Activated CD8-positive, alpha-beta memory T cell treated with anti-CD3 and anti-CD28 coated beads, Interleukin-2, amount 50 U/mL, for 4 hours (primary cell): ENCODE results near the gene NDUFS6.

ENCODE experiments used
- DNase-seq: peaks from one replicate; pipeline ENCODE4 v3.0.0-alpha.2; 2020

The NDUFS6 gene

DNA sequence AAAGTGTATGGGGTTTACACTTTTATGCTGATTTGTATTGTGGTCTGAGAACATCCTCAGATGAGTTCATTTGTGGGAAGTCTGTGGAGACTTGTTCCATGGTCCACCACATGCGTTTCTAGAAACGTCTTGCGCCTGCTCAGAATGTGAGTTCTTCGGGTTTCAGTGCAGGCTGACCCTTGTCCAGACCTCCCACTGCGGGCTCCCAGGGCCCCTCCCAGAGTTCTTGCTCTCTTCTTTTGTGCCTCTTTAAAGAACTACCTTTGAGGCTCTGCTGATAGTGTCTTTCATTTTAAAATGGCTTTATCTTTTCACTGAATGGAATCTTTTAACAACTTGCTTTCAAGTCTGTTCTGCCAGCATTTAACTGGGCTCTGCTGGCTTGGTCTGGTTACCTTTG is 17.6 kb downstream of the NDUFS6 start:
- no peak for DNase-seq

DNA sequence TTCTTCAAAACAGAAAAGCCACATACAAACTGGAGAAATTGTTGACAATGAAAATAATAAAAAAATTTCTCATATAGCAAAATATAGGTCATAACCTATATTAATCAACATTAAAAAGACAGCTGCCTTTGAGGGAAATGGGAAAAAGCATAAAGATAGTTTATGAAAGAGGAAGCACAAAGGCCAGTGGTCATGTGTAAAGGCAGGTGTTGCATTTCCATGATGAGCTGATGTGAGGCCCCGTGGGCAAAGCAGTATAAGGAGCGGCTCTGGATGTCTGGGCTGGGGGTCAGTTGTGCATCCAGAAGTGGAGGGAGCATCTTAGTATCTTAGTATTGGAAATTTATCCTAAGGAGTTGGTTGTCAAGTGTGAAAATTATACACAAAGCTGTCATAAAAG is 18.3 kb downstream of the NDUFS6 start:
- DNase-seq: no peak

DNA sequence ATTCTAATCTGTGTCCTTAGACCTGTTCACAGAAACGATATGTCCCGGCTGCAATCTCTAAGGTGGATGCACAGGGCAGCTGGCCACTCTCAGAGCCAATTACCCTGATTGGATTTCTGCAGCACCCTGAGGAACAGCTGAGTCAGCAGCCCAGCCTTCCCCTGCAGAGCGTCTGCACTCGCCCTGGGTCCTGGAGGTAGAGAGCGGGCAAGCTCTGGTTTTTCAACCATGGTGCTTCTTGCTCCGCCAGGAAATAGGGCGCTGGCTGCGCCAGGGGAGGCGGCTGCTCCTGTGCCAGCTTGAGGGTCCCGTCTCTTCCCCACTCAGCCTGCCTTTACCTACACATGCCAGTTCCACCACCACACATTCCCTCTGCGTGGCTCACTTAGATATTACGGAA is 19.2 kb downstream of the NDUFS6 start:
- no peak for DNase-seq

DNA sequence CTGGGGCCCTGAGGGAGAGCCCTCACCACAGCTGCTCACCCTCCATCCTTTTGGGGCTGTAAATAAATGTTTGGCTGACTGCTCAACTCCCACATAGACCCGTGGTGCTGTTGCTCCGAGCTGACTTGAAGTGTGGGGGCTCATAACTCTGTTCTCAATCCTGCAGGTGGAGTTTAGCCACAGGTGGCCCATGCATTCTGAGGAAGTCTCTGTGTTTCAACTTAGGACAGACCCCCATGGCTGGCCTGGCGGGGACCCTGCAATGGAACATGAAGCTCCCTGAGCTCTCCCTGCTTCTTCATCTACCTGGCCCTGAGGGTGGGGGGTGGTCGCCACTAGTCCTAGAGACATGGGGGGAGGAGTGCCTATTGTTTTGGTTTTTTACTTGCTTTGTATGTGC is 19.7 kb downstream of the NDUFS6 start:
- DNase-seq: no peak

DNA sequence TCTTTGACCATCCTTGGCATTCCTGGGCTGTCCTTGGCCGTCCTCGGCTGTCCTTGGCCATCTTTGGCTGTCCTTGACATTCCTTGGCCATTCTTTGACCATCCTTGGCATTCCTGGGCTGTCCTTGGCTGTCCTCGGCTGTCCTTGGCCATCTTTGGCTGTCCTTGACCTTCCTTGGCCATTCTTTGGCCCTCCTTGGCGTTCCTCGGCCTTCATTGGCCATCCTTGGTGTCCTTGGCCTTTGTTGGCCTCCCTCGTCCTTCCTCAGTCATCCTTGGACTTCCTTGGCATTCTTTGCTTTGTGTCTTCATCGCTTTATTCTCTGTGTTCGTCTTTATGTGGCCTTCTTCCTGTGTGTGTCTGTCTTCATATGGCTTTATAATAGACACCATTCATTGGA is 20.7 kb downstream of the NDUFS6 start:
- no peak for DNase-seq

DNA sequence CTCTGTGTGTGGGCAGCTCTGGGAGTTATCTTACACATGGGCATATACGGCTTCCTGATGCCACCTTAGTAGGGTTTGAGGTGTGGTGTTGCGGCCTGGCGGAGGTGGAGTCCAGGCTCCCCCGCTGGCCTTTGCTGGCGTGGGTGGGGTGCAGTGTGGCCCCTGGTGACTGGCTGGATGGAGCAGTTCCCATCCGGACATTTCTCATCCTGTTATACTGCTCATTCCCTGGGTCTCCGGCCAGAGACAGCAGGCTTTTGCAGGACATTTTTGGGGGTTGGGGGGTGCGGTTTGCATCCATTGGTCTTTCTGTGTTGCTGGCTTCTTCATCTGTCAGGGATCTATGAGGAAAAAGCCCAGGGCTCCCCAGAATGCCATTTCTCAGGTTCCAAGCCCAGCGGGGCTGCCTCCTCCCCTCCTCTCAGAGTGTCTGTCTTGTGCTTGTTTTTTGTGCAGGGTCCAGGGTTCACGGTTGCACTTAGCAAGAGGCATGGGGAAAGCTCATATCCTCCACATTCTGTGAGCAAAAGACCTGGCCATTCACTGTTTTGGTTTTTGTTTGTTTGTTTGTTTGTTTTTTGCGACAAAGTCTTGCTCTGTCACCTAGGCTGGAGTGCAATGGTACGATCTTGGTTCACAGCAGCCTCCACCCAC is 22.3 kb downstream of the NDUFS6 start:
- DNase-seq: no peak

DNA sequence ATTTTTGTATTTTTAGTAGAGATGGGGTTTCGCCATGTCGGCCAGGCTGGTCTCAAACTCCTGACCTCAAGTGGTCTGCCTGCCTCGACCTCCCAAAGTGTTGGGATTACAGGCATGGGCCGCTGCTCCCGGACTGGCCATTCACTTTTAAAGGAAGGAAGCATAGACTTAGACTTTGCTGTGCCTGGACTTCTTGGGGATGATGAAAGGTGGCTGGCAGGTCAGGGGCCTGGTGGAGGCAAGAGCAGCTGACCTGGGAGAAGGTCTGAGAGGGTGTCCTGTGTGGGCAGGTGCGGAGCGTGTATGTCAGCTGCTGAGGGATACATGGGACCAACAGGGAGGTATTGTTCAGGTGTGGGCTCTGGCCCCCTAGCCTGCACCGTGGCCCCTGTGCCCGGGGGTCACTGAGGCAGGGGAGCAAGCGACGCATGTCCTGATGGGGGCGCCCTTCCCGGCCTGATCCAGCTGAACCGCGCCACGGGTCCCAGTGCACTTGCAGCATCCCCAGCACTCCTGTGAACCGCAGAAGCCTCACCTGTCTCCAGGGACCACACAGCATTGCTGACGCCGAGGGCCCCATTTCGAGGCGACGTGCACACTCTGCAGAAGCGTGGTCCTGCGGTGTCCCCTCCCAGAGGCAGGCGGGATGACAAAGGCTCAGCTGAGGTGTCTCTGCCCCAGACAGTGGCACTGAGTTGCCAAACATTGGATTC is 23.1 kb downstream of the NDUFS6 start:
- DNase-seq: no peak

DNA sequence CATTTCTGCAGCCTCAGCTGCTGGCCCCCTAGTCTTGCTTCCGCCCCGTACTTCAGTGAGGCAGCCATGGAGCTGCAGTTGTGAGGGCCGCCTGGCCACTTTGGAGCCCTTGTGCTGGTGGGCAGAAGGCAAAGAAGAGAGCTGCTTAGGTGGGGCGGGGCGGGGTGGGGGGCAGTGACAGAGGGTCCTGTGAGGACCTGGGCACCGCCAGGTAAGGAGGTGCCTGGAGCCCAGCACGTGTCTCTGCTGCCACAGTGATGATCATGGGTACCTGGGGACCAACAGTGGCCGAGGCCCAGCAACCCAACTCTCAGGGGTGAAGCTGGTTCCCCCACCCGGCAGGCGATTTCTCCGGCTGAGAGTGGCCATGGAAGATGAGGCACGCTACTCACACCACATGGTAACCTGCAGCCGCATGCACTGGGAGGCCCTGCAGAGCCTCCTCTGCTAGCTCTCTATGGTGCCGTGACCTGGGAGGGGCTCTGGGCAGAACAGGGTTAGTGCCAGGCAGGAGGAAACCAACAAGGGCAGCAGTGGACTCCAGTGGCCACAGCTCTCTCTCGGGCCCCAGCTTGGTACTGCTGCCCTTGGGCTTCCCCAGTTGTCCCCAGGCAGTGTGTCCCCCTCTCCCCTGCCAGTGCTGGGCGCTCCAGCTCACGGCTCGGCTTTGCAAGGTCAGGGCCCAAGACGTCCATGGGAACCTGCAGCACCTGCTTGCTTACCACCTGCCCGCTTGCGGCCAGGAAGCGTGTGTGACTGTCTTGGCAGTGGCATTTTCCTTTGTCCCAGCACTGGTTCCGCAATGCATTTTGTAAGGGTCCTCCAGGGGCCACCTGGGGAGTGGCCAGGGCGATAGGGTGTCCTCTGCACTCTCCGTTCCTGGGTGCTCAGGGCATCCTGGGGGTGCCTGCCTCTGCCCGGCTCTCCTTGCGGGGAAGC is 24.0 kb downstream of the NDUFS6 start:
- DNase-seq: no peak

DNA sequence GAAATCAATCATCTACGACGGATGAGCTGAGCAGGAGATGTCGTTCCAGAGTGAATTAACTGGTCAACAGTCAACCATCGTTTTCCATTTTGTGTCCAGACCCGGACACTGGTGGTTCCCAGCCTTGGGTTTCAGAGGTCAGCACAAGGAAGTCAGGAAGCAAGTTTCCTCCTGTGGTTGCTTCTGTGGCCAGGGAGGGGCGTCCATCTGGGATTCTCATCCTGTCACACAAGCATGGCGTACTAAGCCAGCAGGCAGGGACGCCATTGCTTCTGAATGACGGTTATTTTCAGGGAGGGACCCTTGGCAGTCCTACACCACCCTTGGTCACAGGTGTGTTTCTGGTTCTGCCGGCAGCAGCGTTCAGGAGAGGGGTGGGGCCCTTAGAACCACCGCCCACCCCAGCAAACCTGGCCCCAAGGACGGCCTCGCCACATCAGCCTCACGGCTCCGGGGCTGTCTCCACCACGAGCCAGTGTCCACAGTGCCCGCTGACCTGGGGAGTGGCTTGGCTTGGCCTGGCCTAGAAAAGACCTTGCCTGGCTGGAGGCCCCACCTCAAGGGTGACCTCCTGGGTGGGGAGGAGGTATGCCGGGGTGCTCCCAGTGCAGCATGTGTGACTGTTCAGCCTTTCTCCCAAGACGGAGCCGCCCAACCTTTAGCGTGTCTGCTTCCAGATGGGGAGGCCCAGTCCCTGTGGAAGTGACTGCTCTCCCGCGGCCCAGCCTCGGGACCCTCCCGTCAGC is 25.2 kb downstream of the NDUFS6 start:
- DNase-seq: no peak

DNA sequence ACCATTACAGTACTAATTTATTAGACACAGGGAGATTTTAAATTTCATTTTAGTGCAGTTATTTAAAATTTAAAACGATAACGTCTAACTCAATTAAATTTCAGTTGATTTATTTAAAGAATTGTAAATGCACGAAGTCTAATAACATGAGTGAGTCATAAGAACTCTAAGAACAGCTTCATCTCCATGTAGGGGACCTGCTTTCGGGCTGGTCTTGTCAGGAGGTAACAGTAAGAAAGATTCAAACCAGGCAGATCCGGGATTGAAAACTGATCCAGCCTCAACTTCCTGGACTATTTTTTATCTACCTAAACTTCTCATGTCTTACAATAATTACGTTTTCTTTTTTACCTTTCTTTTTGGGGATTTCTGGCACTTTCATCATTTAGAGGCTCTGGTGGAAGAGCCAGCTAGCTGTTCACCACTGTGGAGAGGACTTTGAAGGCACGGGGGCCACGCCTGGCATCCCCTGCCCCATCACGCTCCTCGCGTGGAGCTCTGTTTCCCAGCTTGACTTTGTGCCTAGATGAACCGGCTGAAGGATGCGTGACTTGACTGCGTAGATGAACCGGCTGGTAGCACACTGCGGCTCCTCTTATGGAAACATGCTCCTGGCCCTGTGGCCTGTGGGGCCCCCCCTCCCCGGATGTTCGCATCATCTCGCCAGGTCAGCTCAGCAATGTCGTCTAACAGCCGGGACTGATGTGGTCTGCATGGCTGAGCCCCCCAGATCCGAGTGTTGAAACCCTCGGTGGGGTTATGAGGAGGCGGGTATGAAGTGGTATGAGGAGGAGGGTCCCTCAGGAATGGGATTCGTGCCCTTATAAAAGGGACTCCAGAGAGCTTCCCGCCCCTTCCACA is 26.0 kb downstream of the NDUFS6 start:
- no peak for DNase-seq

DNA sequence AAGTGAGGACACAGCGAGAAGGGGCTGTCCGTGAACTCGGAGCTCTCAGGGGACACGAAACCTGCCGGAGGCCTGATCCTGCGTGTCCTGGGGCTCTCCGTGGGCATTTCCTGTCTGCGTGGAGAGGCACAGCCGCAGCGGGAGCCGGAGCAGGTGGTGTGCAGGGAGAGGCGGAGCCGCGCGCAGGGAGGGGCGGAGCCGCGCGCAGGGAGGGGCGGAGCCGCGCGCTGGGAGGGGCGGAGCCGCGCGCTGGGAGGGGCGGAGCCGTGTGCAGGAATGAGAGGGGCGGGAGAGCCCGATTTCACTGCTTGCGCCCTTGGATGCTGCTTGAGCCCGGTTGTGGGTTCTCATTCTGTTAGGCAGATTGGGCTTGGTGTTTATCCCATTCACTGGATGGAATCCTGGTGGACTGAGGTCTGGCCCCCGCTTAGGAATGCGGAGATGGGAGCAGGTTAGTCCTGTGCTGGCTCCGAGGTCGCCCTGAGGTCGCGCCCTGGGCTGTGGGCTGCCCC is 26.7 kb downstream of the NDUFS6 start:
- DNase-seq: no peak

DNA sequence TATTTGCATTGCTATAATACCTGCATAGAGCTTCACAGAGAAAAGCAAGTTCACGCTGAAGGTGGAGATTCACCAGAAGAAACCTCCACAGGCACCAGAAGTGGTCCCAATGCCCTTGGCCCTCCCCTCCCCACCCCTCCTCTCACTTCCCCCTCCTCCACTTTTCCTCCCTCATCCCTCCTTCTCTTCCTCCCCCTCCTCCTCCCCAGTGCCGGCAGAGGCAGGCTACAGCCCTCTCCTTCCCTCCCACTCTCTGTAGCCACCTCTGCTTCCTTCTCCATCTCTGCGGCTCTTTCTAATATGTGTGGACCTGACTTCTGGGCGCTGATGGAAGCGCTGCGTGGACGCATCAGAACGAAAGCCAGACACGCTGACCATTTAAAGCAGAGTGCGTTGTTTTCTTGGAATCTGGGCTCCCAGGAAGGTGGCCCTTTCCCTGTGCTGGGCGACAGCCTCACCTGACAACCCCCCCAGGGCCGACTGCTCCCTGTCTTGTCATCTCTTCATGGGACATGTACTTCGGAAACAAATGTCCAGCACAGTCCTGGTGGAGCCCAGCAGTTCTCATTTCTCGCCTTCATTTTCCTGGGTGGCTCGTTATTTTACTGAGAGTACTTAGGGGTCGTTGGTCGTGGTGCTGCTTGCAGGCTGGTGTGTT is 29.5 kb downstream of the NDUFS6 start:
- DNase-seq: no peak

DNA sequence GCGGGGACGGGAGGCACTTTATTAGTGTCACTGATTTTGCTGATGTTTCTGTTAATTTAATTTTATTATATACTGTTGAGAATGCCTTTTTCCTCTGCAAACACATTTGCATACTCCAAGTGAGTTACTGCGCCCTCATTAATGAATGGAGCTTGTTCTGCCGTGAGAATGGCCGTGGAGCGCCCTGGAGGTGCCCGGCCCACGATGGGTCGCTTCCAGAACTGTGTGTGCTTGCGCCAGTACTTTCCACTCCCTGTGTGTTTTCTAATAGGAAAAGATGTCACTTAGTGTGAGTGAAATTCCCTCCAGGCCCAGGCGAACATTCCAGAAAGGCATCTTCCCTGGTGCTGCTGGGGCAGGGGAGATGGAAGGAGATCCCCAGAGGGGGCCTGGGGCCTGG is 30.1 kb downstream of the NDUFS6 start:
- no peak for DNase-seq

DNA sequence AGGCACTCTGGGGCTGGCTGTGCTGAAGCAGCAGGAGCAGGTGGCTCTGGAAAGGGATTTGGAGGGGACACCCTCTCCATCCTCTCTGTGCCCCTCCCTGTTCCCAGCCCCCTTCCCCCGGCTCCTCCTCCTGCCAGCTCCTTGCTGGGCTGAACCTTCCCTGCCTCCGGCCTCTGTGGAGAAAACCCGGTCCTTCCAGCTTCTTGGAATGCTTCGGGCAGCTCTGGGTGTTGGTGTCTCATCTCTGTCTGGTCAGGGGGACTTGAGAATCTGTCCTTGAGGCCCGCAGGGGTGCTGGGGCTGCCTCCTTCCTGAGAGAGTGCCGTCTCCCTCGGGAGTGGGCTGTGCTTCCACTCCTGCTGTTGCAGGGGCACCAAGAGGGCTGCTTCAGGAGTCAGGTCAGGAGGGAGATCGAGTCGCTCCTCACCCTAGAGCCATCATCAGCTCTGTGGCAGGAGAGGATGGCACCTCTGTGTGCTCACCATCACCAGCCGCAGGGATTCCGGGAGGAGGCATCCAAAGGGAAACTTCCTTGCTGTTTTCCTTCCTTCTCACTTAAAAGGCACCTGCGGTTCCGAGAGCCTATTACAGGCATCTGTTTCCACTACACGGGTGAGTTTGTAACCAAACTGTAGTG is 30.6 kb downstream of the NDUFS6 start:
- DNase-seq: no peak

DNA sequence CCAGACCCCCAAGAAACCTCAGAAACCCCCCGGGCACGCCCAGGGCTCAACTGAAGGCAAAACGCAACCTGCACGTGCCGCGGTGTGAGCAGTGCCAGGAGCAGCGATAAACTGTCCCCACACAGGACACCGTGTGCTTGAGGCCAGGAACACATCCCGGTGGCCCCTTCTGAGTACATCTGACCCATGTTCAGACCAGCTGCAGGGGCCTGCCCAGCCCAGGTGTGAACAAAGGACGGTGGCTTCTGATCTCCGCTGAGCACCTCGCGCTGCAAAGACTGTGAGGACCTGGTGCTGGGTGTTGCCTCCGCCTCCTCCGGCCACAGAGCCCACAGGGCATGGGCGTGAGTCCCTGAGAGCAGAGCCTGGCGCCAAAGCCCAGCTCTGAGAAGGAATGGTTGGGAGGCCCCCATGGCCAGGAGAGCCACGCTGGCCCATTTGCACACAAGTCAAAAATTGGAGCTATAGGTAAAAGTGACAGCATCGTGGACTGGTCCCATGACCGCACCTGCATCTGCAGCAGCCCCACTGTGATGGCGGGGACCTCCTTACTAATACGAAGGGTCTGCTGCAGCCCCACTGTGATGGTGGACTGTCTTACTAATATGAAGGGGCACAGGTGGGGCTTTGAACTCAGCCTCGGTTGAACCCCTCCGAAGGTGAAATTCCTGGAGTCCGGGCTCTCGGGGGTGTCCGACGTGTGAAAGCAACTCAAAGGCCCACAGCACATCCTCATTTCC is 31.5 kb downstream of the NDUFS6 start:
- DNase-seq: no peak

DNA sequence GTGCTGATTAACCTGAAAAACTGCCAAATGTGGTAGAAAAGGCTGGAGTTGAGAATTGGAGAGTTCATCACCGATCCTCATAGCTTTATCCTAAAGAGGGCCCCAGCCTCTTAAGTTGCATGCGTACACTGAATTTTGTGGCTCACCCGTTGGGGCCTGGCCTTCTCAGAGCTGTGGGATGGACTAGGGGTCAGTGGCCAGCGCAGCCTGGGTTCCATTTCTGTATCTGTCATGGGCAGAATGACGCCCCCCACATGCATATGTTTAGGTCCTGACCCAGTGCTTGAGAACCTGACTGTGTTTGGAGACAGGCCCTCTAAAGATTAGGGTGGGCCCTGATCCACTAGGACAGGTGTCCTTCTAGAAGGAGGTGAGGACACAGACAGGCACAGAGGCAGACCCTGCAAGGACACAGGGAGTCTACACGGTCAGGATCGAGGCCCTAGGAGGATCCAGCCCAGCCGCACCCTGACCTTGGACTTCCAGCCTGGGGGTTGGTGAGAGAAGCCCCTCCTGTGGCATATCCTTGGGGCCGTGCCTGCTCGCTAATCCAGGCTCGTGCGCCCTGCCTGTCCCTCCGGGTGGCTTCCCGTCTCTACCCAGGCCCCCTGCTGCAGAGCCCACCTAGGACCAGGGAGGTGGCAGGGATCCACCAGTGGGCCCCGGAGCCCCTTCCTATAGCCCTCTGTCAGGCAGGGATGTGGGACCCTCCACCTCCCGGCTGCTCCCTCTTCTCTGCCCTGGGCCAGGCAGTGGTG is 32.2 kb downstream of the NDUFS6 start:
- DNase-seq: no peak

DNA sequence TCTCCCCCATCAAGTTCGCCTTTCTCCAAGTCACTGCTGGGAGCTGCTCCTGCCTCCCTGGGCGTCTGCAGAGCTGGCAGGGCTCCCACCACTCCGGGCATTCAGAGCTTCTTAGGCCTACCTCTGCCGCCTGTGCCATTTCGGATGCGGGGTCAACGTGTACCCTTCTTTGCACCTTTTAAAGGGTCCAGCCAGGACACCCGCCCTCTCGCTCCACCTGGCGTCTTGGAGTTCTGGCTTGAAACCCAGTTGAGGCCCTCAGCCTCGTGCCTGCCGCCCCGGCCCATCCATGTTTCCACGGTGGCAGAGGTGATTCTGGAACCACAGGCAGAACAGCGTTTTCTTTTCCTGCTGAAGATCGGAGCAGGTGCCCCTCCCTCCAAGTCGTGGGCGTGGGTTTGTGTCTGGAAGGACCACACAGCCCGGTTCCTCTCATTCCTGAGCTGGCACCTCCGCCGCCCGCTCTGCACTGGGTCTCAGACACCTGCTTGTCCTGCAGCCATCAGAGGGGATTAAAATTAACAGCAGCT is 32.9 kb downstream of the NDUFS6 start:
- no peak for DNase-seq

DNA sequence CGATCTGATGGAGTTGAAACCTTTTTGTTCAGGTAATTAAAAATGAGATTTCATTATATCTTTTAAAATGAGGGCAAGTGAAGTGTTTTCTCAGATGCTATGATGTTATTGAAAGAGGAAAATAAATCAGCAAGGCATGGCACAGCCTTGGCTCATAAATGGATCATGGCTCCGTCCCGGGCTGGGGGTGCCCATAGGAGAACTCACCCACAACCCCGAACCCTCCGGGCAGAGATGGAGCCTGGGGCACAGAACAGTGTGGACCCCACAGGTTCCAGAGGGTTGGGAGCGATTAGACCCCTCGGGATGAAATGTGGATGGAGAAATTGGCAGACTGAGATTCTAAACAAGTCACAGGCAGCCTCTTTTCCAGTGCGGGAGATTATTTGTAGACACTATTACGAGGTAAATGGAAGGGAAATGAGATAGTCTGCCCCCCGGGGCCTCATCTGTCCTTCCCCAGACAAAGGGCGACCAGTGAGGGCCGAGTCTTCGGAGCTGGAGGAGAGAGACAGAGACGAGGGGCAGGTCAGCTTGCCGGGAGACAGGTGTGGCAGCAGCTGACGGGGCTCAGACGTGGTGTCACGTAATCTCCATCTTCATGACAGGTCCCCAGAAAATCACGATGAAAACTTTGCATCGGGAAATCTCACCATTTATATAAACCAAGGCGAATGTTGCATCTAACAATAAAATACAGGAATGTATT is 33.7 kb downstream of the NDUFS6 start:
- no peak for DNase-seq
